Right lung (tissue), 5 donors: Measurements from ENCODE around the gene PAQR4. TPM values are rescaled to one million over a fixed set of nuclear protein-coding genes. Genes with fewer than 3 reads are reported as not detected.

ENCODE experiments used
- DNase-seq, 2 donors: peaks; one replicate each; pipeline ENCODE4 v3.0.0-alpha.2; 2013
- polyA plus RNA-seq, 5 donors: library from polyadenylated mRNA; unstranded; fragments of 120-200 nt; gene quantifications; one replicate each; pipeline versions ENCODE4 v1.2.1 to v1.2.3, GENCODE V29; 2013; ENCODE audit warnings: inconsistent platforms in 1 of 5, low replicate concordance in 1 of 5; ENCODE audit not compliant: insufficient read length in 5 of 5, insufficient read depth in 1 of 5

PAQR4 gene
- polyA plus RNA-seq, 5 donors, result 12.0 to 18.5 (median 13.2) TPM

- DNase-seq, result no peak
Measured at GRCh38 chr16:2963723-2964474, 5.2 kb upstream of the PAQR4 start, which contains the start of gene KREMEN2. TSS of gene KREMEN2 (plus strand) at chr16:2964275. CDS start at chr16:2964521, 246 bp downstream.

GRCh38 chr16:2964475-2965336 lies 4.4 kb upstream of the PAQR4 start:
- DNase-seq, result no peak

DNA sequence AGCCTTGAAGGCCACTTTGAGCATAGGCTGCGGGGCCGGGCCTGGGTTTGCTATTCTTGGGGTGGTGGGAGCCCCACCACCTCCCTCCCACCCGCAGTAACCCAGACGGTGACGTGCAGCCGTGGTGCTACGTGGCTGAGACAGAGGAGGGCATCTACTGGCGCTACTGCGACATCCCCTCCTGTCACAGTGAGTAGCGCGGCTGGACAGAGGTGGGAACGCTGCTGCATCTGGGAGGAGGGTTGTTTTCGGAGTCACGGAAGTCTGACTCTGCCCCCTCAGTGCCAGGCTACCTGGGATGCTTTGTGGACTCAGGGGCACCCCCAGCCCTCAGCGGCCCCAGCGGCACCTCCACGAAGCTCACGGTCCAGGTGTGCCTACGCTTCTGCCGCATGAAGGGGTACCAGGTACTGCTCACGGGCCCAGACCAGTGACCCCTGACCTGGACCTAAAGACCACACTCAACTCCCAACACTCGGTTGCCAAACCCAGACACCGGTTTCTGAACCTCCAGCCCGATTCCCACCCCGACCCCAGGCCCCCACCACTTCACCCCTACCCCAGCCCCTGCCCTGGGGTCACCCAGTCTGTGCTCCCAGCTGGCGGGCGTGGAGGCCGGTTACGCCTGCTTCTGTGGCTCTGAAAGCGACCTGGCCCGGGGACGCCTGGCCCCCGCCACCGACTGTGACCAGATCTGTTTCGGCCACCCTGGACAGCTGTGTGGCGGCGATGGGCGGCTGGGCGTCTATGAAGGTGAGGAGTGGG lies 2.9 kb upstream of the PAQR4 start:
- DNase-seq, result no peak

GRCh38 chr16:2966808-2967191 lies 2.3 kb upstream of the PAQR4 start:
- DNase-seq, result no peak

- no peak for DNase-seq
Measured at GRCh38 chr16:2967211-2967631, 1.9 kb upstream of the PAQR4 start.

DNA sequence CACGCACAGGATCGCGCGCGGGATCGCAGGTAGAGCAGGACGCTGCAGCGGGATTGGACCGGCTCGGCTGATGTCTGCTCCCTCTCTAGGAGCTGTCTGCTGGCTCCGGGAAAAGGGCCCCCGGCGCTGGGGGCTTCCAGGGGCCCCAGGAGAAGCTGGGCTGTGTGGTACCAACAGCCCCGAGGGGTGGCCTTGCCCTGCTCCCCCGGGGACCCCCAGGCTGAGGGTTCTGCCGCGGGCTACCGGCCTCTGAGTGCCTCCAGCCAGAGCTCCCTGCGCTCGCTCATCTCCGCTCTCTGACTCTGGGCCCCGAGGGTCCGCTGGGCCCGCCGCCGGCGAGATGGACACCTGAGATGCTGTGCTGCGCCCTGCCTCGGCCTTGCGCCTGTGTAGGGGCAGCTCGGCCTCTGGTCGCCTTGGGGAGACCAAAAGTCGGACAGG lies 1.4 kb upstream of the PAQR4 start:
- DNase-seq, result no peak

DNA sequence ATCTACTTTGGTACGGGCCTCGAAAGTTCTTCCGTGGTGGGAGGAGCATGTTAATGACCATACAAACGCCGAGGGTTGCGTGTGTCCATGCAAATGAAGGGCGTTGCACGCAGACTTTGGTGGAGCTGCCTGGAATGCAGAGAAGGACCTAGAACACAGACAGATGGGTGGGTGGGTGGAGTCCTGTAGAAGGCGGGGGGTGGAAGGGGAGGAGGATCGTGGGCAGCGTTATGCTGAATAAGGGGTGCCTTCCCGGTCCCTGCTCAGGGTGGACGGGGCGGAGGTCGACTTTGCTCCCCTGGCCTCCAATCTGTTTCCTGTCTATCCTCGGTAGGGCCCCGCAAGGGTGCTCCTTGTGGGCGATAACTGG lies 795 bp upstream of the PAQR4 start:
- no peak for DNase-seq

DNA sequence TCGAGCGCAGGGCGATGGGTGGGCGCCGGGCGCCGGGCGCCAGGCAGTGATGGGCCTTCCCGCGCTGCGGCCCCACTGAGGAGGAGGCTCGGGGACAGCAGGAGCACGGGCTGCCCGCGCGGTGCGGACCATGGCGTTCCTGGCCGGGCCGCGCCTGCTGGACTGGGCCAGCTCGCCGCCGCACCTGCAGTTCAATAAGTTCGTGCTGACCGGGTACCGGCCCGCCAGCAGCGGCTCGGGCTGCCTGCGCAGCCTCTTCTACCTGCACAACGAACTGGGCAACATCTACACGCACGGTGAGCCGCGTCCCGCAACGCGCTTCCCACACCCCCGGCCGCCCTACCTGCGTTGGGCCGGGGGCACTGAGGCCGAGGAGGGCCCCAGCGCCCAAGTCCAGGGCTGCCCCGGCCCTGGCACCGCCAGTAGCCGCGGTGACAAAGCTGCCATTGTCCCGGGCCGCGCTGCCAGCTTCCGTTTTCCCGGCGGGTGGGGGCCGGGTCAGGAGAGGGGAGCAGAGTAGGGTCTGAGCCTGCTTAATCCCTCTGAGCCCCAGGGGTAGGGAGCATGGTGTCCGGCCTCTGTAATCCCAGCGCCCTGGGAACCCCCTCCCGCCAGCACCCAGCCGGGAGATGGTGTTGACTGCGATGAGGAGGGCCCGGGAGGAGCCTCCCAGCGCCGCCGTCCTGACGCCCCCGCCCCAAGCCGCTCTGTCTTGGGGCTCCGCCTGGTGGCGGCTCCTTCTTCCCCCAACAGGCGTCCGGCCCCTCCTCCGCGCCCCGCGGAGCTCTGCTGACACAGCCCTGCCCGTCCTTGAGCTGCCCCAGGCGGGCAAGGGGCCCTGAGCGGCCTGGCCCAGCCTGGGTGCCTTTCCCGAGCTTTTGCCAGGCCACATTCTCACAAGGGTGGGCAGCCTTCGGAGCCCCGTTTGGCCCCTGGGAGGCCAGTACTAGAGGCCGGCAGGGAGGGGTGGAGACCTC lies 685 bp downstream of the PAQR4 start:
- no peak for DNase-seq

GRCh38 chr16:2970563-2970962 lies 1.4 kb downstream of the PAQR4 start:
- no peak for DNase-seq

- no peak for DNase-seq
Measured at GRCh38 chr16:2971134-2971984, 2.2 kb downstream of the PAQR4 start.

DNA sequence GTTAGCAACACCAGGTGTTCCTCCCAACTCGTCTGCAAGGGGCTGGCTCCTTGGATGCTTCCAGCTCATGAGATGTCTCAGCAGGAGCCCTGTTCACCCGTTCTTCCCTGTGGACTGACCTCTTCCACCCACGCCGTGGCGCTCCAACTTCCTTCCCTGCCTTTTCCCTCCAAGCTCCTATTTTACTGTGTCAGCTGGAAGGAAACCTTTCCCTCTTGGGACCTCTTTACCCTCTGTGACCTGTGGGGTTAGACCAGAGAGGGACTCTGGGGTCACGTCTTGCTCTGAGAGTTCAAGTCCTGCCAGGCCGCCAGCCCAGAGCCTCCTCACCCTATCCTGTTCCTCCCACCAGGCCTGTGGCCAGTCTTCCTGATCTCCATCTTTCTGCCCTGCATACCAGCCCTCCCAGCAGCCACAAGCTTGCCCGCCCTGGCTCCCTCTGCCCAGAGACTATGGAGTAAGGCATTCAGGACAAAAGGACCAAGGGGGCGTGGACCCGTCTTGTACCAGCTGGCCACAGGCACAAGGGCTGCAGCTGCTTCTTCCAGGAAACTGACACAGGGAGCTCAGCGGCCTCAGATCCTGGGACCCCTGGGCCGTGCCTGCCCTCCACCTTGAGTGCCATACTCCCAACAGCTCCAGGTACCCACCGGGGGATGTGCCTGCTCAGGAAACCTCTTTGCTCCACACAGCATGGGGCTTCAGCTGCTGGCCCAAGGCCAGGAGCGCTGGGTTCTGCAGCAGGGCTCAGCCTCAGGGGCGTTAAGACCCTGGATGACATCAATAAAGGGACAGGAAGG lies 3.0 kb downstream of the PAQR4 start:
- no peak for DNase-seq

DNA sequence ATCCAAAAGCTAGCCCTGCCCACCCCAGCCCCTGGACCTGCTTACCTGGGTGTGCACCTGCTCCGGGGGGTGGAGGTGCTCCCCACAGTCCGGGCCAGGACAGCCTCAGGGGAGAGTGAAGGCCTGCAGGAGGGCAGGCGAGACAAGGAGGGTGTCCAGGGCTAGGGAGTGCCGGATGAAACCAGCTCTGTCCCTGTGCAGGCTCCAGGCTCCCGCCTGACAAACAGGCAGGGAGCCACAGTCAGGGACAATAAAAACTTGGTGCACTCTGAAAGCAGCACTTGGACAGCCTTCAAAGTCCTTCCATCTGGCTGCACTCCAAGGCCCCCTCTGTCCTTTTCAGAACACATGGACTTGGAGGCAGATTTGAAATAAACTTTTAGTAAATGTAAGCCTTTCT lies 3.9 kb downstream of the PAQR4 start:
- peak in 1 of 2 donors; percentile 59 for DNase-seq

DNA sequence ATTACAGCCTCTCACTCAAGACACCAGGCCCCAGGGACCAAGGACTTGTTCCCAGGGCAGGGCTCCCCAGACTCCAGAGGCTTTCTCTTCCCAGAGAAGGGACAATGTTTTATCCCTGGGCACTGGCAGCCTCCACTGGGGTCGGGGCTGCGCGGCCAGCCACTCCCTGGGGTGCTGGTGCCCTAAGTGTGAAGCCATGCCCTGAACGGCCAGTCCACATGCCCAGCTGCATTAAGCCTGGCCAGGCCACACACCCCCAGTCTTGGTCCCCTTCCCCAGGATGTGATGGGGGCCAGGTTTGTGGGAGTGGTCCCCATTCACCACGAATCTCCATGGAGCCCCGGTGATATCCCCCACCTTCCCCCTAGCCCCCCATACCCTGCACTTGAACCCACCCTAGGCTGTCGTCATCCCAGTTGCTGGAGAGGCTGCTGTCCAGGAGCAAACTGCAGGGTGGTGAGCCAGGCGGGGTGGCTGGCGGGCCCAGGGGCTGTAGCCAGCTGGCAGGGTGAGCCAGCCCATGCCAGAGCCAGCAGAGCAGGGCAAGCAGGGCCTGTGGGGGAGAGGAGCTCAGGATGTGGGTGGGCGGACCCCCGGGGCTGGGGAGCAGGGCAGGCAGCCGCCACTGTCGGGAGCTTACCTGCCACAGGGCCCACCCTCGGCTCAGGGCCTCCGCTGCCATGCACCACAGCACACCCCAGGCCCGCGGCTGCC lies 4.6 kb downstream of the PAQR4 start:
- no peak for DNase-seq

DNA sequence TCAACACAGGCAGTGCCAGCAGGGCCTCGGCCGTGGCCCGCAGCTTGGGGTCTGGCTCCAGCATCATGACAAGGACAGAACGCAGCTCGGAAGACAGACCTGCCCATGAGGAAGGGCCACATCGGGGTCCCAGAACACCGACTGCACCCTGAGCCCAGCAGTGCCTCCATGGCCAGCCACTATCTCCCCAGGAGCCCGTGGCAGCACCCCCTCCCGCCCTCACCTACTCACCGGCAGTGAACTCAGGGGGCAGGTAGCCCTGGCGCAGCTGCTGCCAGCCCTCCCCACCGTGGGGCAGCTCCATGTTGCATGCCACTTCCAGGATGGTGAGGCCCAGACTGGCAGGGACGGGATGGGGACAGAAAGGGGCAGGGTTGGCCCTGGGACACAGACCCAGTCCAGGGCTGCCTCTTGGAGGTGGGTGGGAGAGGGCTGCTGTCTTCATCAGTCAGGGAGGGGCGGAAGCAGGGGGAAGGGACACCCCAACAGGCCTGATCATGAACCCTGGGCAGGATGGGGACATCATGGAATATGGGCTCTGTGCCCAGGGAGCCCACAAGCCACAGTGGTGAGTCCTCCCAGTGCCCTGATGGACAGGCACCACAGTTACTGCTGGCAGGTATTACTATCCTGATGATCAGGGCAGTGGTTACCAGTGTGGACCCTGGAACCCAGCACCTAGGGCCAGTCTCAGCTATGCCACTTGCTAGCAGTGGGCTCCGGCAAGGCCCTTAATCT lies 5.3 kb downstream of the PAQR4 start:
- DNase-seq, result no peak

GRCh38 chr16:2975161-2975795 lies 6.1 kb downstream of the PAQR4 start:
- DNase-seq, result no peak

- no peak for DNase-seq
Measured at GRCh38 chr16:2976201-2976600, 7.1 kb downstream of the PAQR4 start.

GRCh38 chr16:2976673-2977072 lies 7.5 kb downstream of the PAQR4 start:
- no peak for DNase-seq
